ENCODE measurements around the gene MIP. TPM values are rescaled to one million over a fixed set of nuclear protein-coding genes. Genes with fewer than 3 reads are reported as not detected.

The MIP gene
- total and polyA plus RNA-seq, 2 of the 13 experiments (the other 11 are each of a cell fraction or from before 2014, with no cell fraction given) = not detected

DNA sequence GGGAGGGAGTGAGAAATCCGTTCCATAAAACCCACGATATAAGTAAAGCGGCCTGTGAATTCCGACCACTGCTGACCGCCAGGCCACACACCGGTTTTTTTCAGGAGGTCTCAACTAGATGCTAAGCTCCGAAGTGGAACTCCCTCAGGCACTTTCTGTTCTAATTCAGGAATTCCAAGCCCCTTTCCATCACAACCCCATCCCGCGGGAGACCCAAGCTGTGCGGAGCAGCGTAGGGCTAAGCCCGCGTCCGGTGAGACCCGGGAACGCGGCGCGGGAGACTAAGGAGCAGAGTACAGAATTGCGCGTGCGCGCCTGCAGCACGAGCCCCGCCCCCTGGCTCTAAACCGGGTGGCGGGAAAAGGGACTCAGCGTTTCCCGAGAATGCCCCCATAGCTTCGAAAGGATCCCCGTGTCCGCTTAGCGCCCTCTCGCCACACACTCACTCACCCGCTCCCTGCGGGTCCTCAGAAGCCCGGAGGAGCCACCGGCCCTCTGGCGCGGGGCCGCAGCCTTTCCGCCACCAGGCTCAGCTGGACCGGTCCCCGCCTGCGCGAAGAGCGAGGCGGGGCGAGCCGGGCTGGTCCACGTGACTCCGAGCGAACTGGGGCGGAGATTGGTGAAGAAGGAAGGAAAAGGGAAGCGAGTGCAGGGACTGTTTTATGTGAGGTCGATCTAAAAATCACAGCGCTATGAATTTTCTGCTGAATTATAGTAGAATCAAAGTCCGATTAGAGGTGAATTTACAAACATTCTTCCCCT, 5.4 kb downstream of the MIP start, which contains the start of gene TIMELESS (continued):
- TF ChIP-seq, protein P1, sequence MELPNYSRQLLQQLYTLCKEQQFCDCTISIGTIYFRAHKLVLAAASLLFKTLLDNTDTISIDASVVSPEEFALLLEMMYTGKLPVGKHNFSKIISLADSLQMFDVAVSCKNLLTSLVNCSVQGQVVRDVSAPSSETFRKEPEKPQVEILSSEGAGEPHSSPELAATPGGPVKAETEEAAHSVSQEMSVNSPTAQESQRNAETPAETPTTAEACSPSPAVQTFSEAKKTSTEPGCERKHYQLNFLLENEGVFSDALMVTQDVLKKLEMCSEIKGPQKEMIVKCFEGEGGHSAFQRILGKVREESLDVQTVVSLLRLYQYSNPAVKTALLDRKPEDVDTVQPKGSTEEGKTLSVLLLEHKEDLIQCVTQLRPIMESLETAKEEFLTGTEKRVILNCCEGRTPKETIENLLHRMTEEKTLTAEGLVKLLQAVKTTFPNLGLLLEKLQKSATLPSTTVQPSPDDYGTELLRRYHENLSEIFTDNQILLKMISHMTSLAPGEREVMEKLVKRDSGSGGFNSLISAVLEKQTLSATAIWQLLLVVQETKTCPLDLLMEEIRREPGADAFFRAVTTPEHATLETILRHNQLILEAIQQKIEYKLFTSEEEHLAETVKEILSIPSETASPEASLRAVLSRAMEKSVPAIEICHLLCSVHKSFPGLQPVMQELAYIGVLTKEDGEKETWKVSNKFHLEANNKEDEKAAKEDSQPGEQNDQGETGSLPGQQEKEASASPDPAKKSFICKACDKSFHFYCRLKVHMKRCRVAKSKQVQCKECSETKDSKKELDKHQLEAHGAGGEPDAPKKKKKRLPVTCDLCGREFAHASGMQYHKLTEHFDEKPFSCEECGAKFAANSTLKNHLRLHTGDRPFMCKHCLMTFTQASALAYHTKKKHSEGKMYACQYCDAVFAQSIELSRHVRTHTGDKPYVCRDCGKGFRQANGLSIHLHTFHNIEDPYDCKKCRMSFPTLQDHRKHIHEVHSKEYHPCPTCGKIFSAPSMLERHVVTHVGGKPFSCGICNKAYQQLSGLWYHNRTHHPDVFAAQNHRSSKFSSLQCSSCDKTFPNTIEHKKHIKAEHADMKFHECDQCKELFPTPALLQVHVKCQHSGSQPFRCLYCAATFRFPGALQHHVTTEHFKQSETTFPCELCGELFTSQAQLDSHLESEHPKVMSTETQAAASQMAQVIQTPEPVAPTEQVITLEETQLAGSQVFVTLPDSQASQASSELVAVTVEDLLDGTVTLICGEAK (IDR thresholded peaks at IDR 0.05) = no peak
- TF ChIP-seq, protein P1 (CRISPR knock-in tag; IDR thresholded peaks at IDR 0.05) = peak; percentile 69
- peak; percentile 94; the same call in 1 of the 2 replicates for TF ChIP-seq ZNF235 (CRISPR knock-in tag; IDR thresholded peaks at IDR 0.05; ENCODE audit: borderline replicate concordance)
- TF ChIP-seq SETDB1 (CRISPR knock-in tag; IDR thresholded peaks at IDR 0.05; ENCODE audit: borderline replicate concordance) = no peak
- no peak; the same call in 1 of the 2 replicates for TF ChIP-seq ZBTB1 (CRISPR knock-in tag; IDR thresholded peaks at IDR 0.05; ENCODE audit: borderline replicate concordance)
- no peak for TF ChIP-seq FOSL1 (CRISPR knock-in tag; IDR thresholded peaks at IDR 0.05; ENCODE audit: borderline replicate concordance)
- TF ChIP-seq ZBTB21 (CRISPR knock-in tag; IDR thresholded peaks at IDR 0.05) = no peak
- TF ChIP-seq ZNF441 (CRISPR knock-in tag; IDR thresholded peaks at IDR 0.05; ENCODE audit: borderline replicate concordance) = peak; percentile 78; the same call in 1 of the 2 replicates
- TF ChIP-seq ZNF33B (CRISPR knock-in tag; IDR thresholded peaks at IDR 0.05) = no peak
- peak; percentile 90 for TF ChIP-seq HIVEP1 (CRISPR knock-in tag; IDR thresholded peaks at IDR 0.05)
- TF ChIP-seq, protein P2, sequence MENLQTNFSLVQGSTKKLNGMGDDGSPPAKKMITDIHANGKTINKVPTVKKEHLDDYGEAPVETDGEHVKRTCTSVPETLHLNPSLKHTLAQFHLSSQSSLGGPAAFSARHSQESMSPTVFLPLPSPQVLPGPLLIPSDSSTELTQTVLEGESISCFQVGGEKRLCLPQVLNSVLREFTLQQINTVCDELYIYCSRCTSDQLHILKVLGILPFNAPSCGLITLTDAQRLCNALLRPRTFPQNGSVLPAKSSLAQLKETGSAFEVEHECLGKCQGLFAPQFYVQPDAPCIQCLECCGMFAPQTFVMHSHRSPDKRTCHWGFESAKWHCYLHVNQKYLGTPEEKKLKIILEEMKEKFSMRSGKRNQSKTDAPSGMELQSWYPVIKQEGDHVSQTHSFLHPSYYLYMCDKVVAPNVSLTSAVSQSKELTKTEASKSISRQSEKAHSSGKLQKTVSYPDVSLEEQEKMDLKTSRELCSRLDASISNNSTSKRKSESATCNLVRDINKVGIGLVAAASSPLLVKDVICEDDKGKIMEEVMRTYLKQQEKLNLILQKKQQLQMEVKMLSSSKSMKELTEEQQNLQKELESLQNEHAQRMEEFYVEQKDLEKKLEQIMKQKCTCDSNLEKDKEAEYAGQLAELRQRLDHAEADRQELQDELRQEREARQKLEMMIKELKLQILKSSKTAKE (CRISPR knock-in tag; IDR thresholded peaks at IDR 0.05; ENCODE audit: borderline replicate concordance) = no peak
- no peak; the same call in 1 of the 2 replicates for TF ChIP-seq ZNF329 (CRISPR knock-in tag; IDR thresholded peaks at IDR 0.05; ENCODE audit: low read depth)
- TF ChIP-seq NFKB2 (CRISPR knock-in tag; IDR thresholded peaks at IDR 0.05; ENCODE audit: borderline replicate concordance) = peak; percentile 91; the same call in 1 of the 2 replicates
- no peak for TF ChIP-seq MIER3 (CRISPR knock-in tag; IDR thresholded peaks at IDR 0.05; ENCODE audit: borderline replicate concordance)
- TF ChIP-seq, protein P3, sequence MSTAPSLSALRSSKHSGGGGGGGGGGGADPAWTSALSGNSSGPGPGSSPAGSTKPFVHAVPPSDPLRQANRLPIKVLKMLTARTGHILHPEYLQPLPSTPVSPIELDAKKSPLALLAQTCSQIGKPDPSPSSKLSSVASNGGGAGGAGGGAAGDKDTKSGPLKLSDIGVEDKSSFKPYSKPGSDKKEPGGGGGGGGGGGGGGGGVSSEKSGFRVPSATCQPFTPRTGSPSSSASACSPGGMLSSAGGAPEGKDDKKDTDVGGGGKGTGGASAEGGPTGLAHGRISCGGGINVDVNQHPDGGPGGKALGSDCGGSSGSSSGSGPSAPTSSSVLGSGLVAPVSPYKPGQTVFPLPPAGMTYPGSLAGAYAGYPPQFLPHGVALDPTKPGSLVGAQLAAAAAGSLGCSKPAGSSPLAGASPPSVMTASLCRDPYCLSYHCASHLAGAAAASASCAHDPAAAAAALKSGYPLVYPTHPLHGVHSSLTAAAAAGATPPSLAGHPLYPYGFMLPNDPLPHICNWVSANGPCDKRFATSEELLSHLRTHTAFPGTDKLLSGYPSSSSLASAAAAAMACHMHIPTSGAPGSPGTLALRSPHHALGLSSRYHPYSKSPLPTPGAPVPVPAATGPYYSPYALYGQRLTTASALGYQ (CRISPR knock-in tag; IDR thresholded peaks at IDR 0.05) = peak; percentile 62; the same call in 1 of the 2 replicates
- TF ChIP-seq CENPX (CRISPR knock-in tag; IDR thresholded peaks at IDR 0.05) = no peak

Data from HepG2 (cell line).